ENCODE measurements around the gene CAPN5.
"Not testable (repeated sequence)": the region's sequence is repeated elsewhere in the genome, so short reads cannot be mapped to it uniquely, and the experiment has no call there.

Gene CAPN5

DNA sequence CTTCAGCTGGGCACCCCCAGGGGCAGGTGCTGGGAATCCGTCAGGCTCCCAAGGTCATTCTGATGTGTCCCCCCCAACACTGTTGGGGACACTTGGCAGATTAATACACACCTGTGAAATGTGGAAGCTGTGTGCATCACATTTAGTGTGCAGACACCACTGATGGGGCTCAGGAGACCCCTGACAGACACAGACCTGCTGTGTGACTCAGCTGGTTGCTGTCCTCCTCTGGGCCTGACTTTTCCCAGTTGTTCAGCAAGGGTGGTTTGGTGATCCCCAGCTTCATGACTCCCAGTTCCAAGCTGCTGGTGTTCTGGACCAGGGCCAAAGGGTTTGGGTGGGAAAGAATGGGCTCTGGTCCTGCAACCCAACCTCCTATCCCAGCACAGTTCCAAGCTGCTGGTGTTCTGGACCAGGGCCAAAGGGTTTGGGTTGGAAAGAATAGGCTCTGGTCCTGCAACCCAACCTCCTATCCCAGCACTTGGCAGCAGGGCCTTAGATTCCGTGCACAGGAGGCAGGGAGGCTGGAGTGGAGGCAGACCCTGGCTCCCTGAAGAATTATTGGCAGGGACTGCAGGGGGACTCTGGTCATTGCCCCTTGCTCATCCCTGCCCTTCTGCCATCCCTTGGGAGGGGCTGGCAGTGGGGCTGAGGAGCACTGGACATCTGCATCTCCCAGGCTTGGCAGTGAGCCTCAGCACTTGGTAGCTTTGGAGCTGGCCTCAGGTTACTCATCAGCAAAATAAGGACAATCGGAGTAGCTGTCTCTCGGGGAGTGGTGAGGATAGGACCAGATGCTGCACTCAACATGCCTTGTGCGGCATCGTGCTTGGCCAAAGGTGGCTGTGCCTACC is 27.4 kb downstream of the CAPN5 start:
- no peak overlapping the region for H3K4me3 ChIP-seq (ENCODE audit: low read length)
- TF ChIP-seq CTCF (conservative IDR thresholded peaks at IDR 0.05; ENCODE audit: low read depth, low read length): no peak
- no peak for DNase-seq (ENCODE audit: low read depth)

- no peak for TF ChIP-seq CTCF (conservative IDR thresholded peaks at IDR 0.05; ENCODE audit: low read depth, low read length)
- H3K4me3 ChIP-seq (ENCODE audit: low read length): no peak overlapping the region
- no peak for DNase-seq (ENCODE audit: low read depth)
These were observed 28.1 kb downstream of the CAPN5 start for GRCh38 chr11:77094841-77095365.

DNA sequence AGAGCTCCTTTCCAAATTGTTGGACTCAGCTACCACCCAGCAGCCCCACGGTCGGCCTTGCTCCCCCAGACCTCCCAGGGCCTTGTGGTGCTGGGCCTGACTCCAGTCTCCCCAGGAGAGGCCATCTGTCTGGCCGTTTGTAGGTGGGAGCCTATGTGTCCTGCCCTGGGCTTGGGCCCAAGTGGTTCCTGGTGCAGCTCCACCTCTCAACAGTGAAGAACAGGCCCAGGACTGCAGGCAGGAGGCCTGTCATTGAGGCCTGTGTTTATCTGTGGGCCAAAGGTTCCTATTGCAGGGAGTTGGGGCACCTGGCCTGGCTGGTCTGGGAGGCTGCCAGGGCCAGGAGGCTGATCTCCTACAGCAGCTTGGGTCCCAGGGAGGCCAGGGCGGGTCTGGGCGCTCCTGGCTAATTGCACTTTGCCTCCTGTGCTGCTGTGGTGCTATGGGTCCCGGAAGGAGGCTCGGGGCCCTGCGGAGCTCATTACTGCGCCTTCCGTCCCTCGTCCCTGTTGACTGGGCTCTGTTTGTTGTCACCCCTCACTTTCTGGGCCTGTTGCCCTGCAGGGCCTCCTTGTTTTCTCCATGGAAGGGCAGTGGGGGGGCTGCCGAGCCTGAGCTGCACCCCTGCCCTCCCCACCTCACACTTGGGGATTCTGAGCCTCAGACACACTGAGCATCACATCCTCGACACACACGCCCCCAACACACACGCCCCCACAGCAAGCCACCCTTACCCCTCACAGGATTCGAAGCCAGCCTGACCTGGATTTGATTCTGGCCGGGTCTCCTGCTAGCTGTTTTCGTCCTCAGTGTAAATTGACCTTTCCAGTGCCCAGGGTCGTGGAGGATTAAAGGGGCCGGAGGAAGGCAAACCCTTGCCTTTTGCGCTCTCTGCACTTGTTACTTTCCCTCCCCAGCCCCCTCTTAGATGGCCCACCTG is 29.1 kb downstream of the CAPN5 start:
- no peak overlapping the region for H3K4me3 ChIP-seq (ENCODE audit: low read length)
- DNase-seq (ENCODE audit: low read depth): no peak
- no peak for TF ChIP-seq CTCF (conservative IDR thresholded peaks at IDR 0.05; ENCODE audit: low read depth, low read length)

- DNase-seq (ENCODE audit: low read depth): no peak
- no peak for TF ChIP-seq CTCF (conservative IDR thresholded peaks at IDR 0.05; ENCODE audit: low read depth, low read length)
- H3K4me3 ChIP-seq (ENCODE audit: low read length): no peak overlapping the region
These were observed 29.8 kb downstream of the CAPN5 start for GRCh38 chr11:77096591-77097019.

GRCh38 chr11:77097180-77097579 is 30.4 kb downstream of the CAPN5 start:
- H3K4me3 ChIP-seq (ENCODE audit: low read length); DNase-seq (ENCODE audit: low read depth): not testable (repeated sequence)

DNA sequence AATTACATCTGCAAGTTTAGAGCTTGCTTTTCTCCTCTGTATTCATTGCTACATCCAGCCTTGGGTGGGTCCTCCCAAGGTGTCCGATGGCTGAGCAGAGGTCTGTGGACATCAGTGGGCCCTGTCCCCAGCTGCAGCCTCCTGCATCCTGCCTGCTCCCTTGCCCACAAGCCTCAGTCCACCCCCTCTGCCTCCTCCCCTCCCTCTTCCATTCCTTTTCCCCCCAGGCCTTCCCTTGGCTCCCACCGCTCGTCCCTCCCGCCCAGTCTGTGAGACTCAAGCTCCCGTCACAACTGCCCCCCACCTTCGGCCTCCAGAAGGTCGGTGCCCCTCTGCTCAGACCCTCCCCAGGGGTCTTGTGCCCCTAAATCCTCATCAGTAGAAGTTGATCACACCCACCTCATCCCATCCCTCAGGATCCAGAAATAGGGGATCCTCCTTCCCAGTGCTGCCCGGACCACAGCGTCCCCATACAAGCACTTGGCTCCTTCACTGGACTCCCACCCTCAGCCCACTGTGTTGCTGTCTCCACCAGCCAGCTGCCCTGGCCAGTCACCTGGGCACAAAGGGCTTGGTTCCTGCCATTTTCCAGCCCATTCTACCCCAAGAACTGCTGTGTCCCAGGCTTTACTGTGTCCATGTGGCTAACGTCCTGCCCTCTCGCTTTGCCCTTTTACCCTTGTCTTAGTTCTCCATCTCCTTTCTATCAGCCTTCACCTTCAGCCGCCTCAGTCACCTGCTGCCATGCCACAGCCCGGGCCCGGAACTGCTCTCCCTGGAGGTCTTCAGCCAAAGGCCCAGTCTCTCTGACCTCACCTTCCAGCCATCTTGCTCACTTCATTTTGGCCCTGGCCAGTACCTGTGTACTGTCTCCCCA is 33.6 kb downstream of the CAPN5 start:
- DNase-seq (ENCODE audit: low read depth): no peak
- no peak for TF ChIP-seq CTCF (conservative IDR thresholded peaks at IDR 0.05; ENCODE audit: low read depth, low read length)
- H3K4me3 ChIP-seq (ENCODE audit: low read length): no peak overlapping the region
